SK-N-SH treated with all-trans-retinoic acid at 6 μM for 48 hours (cell line): ENCODE measurements around the gene CSNK2B.

Experiments used
- ARNTL ChIP-seq: fragments of 450-650 bp; formaldehyde crosslinking; IDR thresholded peaks from 2 replicates; pipeline ENCODE4 v1.5.0; 2020; ENCODE audit warnings: low read depth, mild to moderate bottlenecking, moderate library complexity, borderline replicate concordance
- BACH2 ChIP-seq: fragments of 250-450 bp; sonication (Bioruptor Pico); IDR thresholded peaks from 2 replicates; pipeline ENCODE4 v1.9.0; 2021; ENCODE audit warnings: mild to moderate bottlenecking, borderline replicate concordance
- CSDC2 ChIP-seq: fragments of 250-450 bp; sonication (Bioruptor Pico); IDR thresholded peaks from 2 replicates; pipeline ENCODE4 v1.5.0; 2020; ENCODE audit warnings: mild to moderate bottlenecking, moderate library complexity
- ESRRG ChIP-seq: fragments of 250-450 bp; sonication (Bioruptor Pico); IDR thresholded peaks from 2 replicates; pipeline ENCODE4 v1.6.1; 2021; ENCODE audit warnings: mild to moderate bottlenecking
- OSR1 ChIP-seq: fragments of 250-450 bp; sonication (Bioruptor Pico); IDR thresholded peaks from 2 replicates; pipeline ENCODE4 v1.8.0; 2022; ENCODE audit warnings: moderate library complexity, mild to moderate bottlenecking, inconsistent platforms
- PPARA ChIP-seq: fragments of 250-450 bp; sonication (Bioruptor Pico); IDR thresholded peaks from 2 replicates; pipeline ENCODE4 v1.5.0; 2020; ENCODE audit warnings: mild to moderate bottlenecking, borderline replicate concordance
- RARB ChIP-seq: fragments of 250-450 bp; sonication (Bioruptor Pico); IDR thresholded peaks from 2 replicates; pipeline ENCODE4 v1.8.0; 2021; ENCODE audit warnings: mild to moderate bottlenecking, moderate library complexity
- ZC3H10 ChIP-seq: fragments of 250-450 bp; sonication (Bioruptor Pico); IDR thresholded peaks from 2 replicates; pipeline ENCODE4 v1.5.1; 2021; ENCODE audit warnings: mild to moderate bottlenecking, moderate library complexity
- ZFP3 ChIP-seq: fragments of 250-450 bp; sonication (Bioruptor Pico); IDR thresholded peaks from 2 replicates; pipeline ENCODE4 v1.5.0; 2020; ENCODE audit warnings: mild to moderate bottlenecking, moderate library complexity
- ZFP30 ChIP-seq: fragments of 450-650 bp; formaldehyde crosslinking; IDR thresholded peaks from 2 replicates; pipeline ENCODE4 v1.5.0; 2022; ENCODE audit warnings: mild to moderate bottlenecking, moderate library complexity
- TF ChIP-seq, protein P1 (sequence below): fragments of 250-450 bp; sonication (Bioruptor Pico); IDR thresholded peaks from 2 replicates; pipeline ENCODE4 v1.8.0; 2020; ENCODE audit warnings: mild to moderate bottlenecking, moderate library complexity, borderline replicate concordance
- TF ChIP-seq, protein P2 (sequence below): fragments of 250-450 bp; sonication (Bioruptor Pico); IDR thresholded peaks from 2 replicates; pipeline ENCODE4 v1.5.0; 2020; ENCODE audit warnings: mild to moderate bottlenecking, moderate library complexity
- TF ChIP-seq, protein P3 (sequence below): fragments of 250-450 bp; sonication (Bioruptor Pico); IDR thresholded peaks from 2 replicates; pipeline ENCODE4 v1.5.1; 2020; ENCODE audit warnings: low read depth, mild to moderate bottlenecking, moderate library complexity

DNA sequence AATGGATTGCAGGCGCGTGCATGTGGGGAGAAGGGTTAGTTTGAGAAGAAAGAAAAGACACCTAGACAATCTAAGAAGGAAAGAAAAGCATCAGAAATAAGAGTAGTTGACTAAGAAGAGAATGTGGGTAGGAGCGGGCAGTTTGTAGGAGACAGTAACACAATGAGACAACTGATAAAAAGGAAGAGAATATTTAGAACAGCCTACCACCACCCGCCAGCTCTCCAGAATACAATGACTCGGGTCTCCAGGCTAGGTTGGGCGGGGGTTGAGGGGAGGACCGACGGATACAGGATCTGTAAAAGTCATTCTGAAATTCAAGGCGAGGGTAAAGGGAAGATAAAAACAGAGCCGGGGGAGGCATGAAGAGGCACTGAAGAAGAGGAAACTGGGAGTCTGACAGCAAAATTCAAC, 36.5 kb downstream of the CSNK2B start:
- TF ChIP-seq, protein P1, sequence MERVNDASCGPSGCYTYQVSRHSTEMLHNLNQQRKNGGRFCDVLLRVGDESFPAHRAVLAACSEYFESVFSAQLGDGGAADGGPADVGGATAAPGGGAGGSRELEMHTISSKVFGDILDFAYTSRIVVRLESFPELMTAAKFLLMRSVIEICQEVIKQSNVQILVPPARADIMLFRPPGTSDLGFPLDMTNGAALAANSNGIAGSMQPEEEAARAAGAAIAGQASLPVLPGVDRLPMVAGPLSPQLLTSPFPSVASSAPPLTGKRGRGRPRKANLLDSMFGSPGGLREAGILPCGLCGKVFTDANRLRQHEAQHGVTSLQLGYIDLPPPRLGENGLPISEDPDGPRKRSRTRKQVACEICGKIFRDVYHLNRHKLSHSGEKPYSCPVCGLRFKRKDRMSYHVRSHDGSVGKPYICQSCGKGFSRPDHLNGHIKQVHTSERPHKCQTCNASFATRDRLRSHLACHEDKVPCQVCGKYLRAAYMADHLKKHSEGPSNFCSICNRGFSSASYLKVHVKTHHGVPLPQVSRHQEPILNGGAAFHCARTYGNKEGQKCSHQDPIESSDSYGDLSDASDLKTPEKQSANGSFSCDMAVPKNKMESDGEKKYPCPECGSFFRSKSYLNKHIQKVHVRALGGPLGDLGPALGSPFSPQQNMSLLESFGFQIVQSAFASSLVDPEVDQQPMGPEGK (CRISPR knock-in tag): no peak
- TF ChIP-seq ESRRG (CRISPR knock-in tag) (no peak), PPARA (CRISPR knock-in tag) (no peak), ARNTL (CRISPR knock-in tag) (no peak), ZFP3 (no peak), RARB (CRISPR knock-in tag) (no peak), ZC3H10 (no peak), CSDC2 (no peak), ZFP30 (no peak), OSR1 (CRISPR knock-in tag) (no peak), BACH2 (CRISPR knock-in tag) (no peak)
- TF ChIP-seq, protein P2, sequence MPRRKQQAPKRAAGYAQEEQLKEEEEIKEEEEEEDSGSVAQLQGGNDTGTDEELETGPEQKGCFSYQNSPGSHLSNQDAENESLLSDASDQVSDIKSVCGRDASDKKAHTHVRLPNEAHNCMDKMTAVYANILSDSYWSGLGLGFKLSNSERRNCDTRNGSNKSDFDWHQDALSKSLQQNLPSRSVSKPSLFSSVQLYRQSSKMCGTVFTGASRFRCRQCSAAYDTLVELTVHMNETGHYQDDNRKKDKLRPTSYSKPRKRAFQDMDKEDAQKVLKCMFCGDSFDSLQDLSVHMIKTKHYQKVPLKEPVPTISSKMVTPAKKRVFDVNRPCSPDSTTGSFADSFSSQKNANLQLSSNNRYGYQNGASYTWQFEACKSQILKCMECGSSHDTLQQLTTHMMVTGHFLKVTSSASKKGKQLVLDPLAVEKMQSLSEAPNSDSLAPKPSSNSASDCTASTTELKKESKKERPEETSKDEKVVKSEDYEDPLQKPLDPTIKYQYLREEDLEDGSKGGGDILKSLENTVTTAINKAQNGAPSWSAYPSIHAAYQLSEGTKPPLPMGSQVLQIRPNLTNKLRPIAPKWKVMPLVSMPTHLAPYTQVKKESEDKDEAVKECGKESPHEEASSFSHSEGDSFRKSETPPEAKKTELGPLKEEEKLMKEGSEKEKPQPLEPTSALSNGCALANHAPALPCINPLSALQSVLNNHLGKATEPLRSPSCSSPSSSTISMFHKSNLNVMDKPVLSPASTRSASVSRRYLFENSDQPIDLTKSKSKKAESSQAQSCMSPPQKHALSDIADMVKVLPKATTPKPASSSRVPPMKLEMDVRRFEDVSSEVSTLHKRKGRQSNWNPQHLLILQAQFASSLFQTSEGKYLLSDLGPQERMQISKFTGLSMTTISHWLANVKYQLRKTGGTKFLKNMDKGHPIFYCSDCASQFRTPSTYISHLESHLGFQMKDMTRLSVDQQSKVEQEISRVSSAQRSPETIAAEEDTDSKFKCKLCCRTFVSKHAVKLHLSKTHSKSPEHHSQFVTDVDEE (CRISPR knock-in tag): no peak
- TF ChIP-seq, protein P3, sequence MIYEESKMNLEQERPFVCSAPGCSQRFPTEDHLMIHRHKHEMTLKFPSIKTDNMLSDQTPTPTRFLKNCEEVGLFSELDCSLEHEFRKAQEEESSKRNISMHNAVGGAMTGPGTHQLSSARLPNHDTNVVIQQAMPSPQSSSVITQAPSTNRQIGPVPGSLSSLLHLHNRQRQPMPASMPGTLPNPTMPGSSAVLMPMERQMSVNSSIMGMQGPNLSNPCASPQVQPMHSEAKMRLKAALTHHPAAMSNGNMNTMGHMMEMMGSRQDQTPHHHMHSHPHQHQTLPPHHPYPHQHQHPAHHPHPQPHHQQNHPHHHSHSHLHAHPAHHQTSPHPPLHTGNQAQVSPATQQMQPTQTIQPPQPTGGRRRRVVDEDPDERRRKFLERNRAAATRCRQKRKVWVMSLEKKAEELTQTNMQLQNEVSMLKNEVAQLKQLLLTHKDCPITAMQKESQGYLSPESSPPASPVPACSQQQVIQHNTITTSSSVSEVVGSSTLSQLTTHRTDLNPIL (CRISPR knock-in tag): no peak
